HT-29 (cell line): ENCODE data around the gene PLEKHJ1. TPM values are rescaled to one million over a fixed set of nuclear protein-coding genes. Genes with fewer than 3 reads are reported as not detected.

Experiments used
- DNase-seq: peaks from one replicate; pipeline ENCODE4 v3.0.0-alpha.2; 2015; ENCODE audit warnings: low spot score
- total RNA-seq: library from RNA; depleted of rRNA; stranded (reverse); fragments of >200 nt; shearing (Covaris generic); gene quantifications from 2 replicates; pipeline ENCODE4 v1.2.3, GENCODE V29; 2014

The PLEKHJ1 gene
- total RNA-seq, 1 experiment from 2014 or later = 295 TPM

DNA sequence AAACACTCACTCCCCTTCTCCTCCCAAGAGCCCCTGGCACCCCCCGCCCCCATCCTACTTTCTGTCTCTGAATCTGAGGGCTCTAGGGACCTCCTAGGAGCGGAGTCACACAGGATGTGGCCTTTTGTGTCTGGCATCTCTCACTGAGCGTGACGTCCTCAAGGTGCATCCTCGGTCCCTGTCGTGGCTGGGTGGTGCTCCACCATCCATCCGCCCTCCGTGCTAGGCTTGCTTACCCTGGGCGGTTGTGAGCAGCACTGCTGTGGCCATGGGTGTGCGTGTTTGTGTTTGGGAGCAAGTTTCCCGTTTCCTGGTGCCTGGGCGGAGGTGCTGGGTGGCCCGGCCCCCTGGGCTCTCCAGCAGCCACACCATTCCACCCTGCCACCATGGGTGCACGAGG, 12.2 kb downstream of the PLEKHJ1 start:
- no peak for DNase-seq

DNA sequence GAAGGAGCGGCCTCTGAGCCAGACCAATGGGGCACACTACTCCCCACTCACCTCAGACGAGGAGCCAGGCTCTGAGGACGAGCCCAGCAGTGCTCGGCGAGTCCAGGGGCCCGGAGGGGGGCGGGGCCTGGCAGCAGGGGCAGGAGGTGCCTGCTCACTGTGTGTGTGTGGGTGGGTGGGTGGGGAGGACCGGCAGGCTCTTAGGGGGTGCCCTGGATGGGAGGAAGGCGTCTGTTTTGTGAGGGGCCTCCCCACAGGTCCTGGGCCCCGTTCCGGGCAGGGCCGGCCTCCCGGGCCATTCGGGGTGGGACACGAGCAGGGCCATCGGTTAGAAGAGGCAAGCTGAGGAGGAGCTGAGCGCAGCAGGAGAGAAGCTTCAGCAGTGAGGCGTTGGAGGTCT, 12.7 kb downstream of the PLEKHJ1 start:
- no peak for DNase-seq

DNA sequence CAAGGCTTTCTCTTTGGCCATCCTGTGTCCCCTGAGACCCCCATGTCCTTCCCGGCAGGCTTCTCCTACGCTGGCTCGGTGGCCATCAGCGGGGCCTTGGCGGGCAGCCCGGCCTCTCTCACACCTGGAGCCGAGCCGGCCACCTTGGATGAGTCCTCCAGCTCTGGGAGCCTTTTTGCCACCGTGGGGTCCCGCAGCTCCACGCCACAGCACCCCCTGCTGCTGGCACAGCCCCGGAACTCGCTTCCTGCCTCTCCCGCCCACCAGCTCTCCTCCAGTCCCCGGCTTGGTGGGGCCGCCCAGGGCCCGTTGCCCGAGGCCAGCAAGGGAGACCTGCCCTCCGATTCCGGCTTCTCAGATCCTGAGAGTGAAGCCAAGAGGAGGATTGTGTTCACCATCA, 14.2 kb downstream of the PLEKHJ1 start:
- DNase-seq = no peak

DNA sequence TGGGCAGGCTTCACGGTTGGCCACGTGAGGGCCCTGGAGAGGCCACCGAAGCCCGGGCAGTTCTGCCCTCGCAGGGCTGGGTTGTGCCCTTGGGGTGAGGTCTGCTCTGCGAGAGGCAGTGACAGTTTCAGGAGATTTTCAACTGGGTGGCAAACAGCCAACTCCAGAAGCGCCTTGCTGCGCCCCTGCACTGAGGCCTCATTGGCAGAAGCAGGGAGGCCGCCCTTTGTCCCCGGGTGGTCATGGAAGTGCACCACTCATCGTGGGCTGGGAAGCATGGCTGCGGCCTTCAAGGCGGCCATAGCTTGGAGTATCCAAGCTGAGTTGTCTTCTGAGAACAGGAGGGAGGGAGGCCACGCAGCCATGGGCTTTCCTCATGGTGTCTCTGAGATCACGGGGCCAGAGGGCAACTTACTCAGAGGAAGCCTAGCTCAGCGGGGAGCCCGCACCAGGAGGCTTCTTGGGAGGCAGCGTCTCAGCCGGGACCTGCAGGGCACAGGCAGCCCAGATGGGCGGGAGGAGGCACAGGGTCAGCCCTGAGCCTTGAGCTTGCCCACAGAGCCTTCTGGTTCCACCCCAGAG, 14.8 kb downstream of the PLEKHJ1 start:
- DNase-seq = no peak

DNA sequence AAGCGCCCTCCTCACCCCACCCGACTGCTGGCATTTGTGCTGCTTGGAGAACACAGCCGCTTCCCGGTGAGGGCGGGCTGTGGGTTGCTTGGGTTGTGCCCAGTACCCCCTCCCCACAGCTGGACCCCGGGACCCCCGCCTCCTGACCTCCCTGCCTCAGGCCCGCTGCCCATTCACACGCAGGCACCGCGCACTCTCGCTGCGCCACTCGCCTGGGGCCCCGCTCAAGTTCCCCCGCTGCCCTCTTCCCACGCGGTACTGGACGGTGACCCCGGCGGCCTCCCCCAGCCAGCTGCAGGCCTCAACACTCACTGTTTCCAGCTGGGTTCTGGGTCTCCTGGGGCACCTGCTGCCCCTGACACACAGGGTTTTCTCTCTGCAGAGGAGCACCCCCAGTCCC, 16.4 kb downstream of the PLEKHJ1 start:
- DNase-seq = no peak

DNA sequence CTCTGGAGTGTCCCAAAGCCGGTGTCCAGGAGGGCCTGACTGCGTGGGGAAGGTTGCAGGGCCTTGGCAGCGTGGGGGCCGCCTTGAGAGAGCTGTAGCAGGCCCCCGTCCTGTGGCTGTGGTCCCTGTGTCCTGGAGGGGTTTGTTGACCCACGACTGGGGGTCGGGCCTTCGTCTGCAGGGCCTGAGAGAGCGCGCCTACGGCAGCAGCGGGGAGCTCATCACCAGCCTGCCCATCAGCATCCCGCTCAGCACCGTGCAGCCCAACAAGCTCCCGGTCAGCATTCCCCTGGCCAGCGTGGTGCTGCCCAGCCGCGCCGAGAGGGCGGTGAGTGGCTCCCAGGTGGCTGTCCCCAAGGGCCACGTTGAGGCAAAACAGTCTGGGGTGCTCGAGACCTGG, 18.5 kb downstream of the PLEKHJ1 start:
- DNase-seq = no peak

DNA sequence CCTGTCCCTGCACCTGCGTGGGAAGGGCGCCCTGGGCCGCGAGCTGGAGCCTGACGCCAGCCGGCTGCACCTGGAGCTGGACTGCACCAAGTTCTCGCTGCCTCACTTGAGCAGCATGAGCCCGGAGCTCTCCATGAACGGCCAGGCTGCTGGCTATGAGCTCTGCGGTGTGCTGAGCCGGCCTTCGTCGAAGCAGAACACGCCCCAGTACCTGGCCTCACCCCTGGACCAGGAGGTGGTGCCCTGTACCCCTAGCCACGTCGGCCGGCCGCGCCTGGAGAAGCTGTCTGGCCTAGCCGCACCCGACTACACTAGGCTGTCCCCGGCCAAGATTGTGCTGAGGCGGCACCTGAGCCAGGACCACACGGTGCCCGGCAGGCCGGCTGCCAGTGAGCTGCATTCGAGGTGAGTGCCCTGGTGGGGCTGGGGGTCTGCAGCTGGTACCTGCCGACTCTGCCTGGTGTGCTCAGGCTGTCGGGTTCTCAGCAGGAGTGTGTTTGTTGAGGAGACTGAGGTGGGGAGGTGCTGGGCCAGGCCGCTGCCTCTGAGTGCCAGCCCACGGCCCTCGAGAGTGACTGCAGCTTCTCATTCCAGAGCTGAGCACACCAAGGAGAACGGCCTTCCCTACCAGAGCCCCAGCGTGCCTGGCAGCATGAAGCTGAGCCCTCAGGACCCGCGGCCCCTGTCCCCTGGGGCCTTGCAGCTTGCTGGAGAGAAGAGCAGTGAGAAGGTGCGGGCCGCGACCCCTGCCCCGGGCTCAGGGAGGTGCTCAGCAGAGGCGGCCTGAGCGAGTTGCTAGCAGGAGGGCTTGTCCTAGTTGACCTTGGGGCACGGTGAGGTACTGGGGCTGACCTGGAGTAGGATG, 19.5 kb downstream of the PLEKHJ1 start:
- DNase-seq = no peak

DNA sequence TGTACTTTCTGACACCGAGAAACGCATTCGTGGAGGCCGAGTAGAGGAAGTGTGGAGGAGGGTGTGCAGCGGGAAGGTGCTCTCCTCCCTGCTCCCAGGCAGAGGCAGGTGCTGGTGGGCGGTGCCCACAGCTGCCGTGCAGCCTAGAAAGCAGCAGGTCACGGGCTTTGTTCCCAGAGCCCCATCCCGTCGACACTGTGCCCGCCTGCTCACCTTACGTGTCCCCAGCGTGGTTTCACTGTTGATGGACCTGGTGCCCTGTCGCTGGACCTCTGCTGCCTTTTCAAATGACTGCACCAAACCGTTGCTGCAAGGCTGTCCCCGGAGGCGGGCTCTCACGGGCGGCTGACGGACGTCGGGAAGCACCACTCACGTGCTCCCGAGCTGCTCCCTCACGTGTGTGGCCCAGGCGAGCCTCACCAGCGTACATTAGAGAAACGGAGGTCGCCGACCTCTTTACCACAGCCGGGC, 20.8 kb downstream of the PLEKHJ1 start:
- DNase-seq = no peak

DNA sequence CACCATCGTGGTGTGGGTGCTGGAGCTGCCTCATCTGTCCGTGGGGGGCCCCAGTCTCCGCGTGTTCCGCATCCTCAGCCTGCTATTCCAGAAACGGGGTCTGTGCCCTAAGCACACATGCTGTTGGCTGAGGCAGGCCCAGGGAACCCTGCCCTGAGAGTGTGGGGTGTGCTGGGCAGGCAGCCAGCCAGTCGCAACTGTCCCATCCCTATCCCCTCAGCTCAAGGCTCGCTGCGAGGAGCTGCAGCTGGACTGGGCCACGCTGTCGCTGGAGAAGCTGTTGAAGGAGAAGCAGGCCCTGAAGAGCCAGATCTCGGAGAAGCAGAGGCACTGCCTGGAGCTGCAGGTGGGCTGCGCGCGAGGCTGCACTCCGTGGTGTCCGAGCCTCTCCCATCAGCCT, 21.9 kb downstream of the PLEKHJ1 start:
- no peak for DNase-seq

DNA sequence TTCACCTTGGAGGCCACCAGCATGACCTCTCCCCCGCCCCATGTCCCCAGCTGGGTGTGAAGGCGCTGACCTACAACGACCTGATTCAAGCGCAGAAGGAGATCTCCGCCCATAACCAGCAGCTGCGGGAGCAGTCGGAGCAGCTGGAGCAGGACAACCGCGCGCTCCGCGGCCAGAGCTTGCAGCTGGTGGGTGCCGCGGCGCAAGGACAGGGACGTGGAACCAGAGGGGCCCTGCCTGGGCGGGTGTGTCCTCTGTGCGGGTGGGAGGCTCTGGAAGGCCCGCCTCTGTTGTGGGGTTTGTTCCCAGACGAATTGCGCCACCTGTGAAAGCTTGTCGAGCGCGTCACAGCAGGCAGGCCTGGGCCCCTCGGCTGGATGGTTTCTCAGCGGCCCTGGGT, 22.3 kb downstream of the PLEKHJ1 start:
- DNase-seq = no peak

DNA sequence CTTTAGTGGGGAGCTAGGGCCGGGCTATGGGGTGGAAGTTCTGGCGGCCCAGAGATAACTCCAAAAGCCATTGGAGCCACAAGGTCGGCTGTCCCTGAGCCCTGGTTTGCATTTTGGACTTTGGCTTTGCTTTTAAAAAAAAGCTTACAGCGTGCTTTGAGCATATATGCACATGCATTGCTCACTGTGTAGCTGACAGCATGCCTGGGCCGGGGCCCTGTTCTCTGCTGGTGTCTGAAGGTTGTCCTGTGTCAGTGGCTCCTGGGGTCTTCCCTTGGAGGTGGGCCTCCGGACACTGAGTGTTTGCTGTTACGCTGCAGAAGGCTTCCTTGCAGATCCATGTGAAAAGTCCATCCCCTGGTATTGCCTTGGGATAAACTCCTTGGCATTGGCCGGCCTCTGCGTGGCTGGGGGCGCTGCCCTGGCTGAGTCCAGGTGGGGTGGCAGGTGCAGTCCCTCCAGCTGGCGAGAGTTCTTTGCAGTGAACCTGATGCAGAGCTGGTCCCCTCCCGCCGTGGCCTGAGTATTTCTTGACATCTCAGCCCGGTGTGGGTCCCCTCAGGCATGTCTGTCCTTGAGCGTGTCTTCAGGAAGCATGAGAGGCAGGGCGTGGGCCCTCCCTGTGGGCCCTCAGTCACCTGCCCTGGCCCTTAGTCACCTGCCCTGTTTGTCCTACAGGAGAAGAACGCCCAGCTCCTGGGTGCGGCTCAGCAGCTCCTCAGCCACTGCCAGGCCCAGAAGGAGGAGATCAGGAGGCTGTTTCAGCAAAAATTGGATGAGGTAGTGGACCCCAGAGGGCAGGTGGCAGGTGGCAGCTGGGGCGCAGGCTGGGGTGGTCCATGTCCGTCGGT, 23.0 kb downstream of the PLEKHJ1 start:
- DNase-seq = no peak

DNA sequence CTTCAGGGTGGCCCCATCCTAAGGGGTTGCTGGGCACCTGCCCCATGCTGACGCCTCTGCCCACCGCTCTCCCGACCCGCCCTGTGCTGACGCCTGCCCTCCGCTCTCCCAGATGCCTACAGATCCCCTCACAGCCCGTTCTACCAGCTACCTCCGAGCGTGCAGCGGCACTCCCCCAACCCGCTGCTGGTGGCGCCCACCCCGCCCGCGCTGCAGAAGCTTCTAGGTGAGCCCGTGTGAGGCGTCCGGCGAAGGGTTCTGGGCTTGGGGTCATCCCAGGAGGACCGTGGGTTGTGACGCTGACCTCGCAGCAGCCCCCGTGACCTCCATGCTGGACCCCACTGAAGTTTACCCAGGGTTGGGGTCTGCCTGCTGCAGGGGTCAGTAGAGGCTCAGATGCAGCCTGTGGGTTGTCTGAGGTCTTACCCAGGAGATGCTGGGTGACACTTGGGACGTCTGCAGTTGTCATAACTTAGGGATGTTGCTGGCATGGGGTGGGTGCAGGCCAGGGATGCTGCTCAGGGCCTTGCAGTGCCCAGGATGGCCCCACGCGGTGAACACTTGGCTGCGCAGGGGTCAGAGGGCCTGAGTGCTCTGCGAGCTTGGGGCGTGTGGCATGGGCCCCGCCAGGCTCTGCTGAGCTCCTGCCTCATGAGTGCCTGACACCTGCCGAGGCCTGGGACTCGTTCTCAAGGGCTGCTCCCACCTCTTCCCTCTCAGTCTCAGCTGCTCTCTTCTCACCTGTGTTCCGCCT, 25.0 kb downstream of the PLEKHJ1 start:
- DNase-seq = no peak

DNA sequence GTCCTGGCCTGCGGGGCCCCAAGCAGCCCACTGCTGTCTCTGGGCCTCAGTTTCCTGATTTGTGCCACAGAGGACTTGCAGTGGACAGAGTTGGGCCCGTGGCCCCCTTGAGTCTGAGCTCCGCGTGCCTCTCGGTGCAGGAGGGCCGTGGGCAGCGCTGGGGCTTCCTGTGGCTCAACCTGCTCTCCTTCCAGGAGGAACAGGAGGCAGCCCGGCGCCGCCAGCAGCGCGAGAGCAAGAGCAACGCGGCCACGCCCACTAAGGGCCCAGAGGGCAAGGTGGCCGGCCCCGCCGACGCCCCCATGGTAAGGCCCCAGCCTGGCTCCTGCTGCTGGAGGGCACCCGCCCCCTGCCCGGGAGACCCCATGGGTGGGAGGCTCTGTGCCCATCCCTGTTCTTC, 25.9 kb downstream of the PLEKHJ1 start:
- DNase-seq = no peak

DNA sequence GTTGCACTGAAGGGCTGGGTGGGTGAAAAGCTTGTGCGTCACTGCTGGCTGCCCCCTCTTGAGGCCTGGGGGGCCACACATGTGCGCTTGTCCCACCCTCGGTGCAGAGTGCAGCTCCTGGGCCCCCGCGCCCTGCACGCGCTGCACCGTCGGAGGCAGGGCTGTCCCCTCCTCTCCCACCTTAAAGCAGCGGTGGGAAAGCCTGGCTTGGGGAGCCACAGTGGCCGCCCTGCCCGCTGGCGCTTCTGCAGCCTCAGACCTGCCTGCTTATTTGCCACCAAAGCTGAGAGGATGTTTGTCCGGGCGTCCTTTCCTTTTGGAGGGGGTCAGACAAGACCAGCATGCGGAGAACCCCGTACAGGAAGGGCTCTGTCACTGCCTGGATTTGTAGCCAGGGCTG, 26.7 kb downstream of the PLEKHJ1 start:
- DNase-seq = no peak

DNA sequence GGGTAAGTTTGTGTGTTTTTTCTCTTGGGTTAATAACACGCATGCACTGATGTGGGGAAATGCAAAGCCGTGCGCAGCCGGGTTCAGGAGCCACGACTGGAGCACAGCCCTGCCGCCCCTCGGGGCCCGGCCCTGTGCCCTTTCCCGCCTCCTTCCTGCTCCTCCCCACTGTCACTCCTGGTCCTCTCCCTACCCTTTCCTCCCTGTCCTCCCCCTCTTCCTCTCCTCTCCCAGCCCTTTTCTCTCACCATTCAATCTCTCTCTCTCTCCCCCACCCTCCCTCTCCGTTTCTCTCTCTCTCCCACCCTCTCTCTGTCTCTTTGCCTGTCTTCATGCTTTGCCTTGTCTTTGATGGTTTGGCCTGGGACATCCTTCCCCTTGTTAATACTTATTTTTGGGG, 27.2 kb downstream of the PLEKHJ1 start:
- DNase-seq = no peak

DNA sequence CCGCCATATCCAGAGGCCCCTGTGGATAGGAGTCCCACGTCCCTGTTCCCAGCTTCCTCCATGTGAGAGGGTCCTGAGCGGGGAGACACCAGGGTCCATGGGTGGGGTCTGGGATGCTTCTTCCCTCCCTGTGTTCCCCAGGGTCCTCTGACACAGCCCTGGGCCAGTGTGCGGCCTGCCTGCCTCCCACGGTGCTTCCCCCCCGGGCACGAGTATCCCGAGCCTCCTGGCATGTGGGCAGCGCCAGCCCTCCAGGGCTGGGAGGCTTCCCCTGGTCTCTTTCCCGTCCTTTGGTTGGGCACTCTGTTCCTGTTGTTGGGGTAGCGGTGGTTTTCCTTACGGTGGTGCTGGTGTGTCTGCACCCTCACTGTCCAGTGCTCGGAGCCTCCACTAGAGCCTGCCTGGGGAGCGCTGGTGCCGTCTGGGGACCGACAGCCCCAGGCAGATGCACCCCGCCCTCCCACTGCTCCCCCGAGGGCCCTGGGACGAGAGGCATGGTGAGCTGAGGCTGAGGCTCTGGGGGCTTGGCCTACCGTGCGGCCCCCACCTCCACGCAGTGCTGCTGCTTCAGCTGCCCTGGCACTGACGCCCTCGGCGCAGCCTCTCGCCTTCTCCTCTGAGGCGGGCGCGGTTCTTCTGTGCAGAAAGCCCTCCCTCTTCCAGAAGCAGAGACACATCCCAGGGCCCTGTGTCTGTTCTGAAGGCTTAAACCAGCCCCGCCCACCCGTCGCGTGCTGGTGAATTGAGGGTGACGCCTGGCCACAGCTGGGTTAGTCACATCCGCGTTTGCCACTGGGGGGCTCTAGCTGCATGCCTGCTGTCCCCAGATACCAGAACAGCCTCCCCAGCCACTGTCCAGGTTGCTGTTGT, 27.9 kb downstream of the PLEKHJ1 start:
- DNase-seq = no peak

DNA sequence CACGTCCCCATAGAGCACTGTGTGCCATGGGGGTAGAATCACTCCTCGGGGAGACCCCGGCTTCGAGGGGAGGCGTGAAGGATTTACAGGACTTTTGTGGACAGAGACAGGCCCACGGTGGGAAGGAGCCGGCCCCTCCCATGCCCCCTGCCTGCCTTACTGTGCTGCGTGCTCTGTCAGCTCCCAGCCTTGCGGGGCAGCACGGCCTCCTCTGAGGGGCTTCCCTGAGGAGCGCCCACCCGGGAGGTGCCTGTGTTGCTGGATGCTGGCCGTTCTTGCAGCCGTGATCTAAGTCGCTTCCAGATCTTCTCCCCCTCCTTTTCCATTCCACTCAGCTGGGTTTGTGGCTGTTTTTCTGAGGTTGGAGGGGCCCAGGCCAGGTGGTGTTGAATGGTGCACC, 29.1 kb downstream of the PLEKHJ1 start:
- no peak for DNase-seq

DNA sequence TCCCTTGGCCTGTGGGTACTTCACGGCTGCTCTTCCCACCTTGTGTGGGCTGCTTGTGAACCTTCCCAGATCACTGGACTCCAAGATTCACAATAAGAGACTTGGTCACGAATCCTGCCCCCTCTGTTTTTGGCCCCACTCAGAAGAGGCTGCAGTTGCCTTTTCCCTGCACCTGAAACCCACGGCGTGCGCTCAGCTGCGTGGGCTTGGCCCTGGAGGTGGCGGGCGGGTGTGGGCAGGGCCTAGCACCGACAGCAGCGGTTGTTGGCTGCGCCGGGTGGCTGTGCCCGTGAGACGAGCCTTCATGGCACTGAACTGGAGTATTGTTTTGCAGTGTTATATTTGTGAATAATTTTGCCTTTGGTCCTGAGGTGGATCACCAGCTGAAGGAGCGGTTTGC, 33.8 kb downstream of the PLEKHJ1 start:
- DNase-seq = no peak

DNA sequence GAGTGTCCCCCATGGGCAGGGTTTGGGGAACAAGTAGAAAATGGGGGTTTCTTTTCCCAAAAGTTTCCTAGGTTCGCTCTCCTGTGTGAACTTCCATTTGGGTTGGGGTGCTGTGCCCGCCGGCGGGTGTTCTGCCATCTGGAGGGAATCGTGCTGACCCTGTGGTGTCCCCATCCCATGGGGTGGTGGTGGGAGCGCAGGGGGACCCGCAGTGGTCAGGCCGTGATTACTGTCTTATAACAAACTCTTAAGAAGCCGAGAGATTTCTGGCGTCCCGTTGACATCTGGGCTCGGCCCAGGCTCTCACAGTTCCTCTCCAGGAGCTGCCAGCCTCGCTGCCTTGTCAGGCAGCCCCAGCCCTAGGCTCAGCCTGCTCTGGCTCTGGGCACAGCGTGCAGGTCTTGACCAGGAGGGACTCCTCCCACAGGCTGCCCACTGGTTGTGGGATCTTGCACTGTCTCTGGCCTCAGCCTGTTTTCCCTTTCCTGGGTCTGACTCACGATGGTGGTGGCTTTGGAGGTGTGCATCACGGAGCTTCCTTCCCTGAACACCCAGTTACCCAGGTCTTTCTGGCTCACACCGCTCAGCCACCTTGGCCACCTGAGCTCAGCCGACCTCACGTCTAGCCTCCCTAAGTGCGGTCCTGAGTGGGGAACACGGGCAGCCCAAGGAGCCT, 34.5 kb downstream of the PLEKHJ1 start:
- no peak for DNase-seq
